GM19023 (cell line): ENCODE results near the gene PLCD3.

Experiments
- ATAC-seq: cut with Tn5 transposase; IDR thresholded peaks from one replicate; pipeline ENCODE4 v1.9.1; 2021; ENCODE audit warnings: mild to moderate bottlenecking, moderate library complexity; ENCODE audit not compliant: unreplicated experiment

PLCD3 gene

GRCh38 chr17:45086391-45086790 lies 45.9 kb downstream of the PLCD3 start:
- no peak for ATAC-seq

GRCh38 chr17:45081047-45081703 lies 51.1 kb downstream of the PLCD3 start:
- no peak for ATAC-seq

DNA sequence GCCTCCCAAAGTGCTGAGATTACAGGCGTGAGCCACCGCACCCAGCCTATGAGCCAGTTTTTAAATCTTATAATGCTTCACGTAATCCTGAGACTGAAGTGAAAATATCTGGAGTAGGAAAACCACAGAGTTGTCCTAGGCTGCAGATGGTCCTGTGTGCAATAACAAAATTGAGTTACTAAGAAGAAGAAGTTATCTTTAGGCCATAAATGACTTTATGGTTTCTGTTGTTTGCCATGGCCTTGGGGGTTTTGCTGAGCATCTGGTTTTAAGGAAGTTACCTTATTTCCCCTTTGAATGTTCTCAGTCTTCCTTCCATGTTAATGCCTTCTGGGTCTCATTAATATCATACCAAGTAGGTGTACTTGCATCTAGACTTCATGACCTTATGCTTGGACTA lies 54.7 kb downstream of the PLCD3 start:
- ATAC-seq: no peak

DNA sequence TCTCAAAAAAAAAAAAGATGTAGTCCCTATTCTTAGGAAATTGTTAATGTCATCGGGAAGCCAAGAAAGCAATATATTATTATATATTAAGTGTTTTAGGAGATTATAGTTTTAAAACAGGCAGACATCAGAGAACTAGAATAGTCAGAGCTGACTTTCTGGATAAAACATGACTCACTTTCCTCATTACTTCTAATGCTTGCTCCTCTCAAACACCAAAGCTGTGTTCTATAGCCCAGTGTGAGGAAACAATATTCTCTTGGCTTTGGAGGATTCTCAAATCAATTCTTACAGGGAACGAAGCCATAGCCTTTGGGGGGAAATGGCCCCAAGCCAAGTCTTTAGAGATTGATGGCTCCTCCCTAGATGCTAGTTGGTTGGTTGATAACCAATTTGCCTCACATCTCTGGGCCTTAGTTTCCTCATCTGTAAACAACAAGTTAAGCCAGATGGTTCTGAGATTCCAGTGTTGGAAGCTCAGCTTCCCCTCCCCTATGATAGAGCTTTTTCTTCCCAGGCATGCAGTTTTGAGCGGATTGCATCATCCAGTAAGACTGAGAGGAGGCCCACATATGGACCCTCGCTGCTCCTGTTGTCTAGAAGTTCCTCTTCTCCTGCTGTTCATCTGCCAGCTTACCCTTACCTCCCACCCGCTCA lies 58.8 kb downstream of the PLCD3 start:
- ATAC-seq: no peak

DNA sequence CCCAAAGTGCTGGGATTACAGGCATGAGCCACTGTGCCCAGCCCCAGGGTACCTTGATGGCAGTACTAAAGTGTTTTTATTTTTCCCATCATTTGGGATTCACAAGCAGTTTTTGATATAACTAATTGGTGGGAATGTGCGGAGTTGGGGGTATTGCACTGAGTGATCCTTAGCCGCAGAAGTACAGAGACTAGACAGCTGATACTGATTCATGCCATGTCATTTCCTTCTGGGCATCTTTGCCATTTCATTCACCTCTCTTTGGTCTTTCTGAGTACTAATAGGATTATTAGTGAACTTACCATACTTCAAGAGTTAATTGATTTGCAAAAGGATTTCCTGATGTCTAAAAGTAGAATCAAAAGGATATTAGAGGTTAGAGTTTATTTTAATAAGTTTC lies 61.5 kb downstream of the PLCD3 start:
- ATAC-seq: no peak

GRCh38 chr17:45070001-45070400 lies 62.3 kb downstream of the PLCD3 start:
- no peak for ATAC-seq

- no peak for ATAC-seq
Observed at GRCh38 chr17:45067637-45068036, 64.7 kb downstream of the PLCD3 start.

- no peak for ATAC-seq
Observed at GRCh38 chr17:45063198-45063597, 69.1 kb downstream of the PLCD3 start.

GRCh38 chr17:45061606-45062205 lies 70.6 kb downstream of the PLCD3 start:
- ATAC-seq: no peak

- ATAC-seq: peak; percentile 86
Observed at GRCh38 chr17:45060797-45061605, 71.3 kb downstream of the PLCD3 start, which contains the start of gene NMT1. TSS of gene NMT1 (plus strand) at chr17:45061317. CDS start at chr17:45061330, 13 bp downstream.

DNA sequence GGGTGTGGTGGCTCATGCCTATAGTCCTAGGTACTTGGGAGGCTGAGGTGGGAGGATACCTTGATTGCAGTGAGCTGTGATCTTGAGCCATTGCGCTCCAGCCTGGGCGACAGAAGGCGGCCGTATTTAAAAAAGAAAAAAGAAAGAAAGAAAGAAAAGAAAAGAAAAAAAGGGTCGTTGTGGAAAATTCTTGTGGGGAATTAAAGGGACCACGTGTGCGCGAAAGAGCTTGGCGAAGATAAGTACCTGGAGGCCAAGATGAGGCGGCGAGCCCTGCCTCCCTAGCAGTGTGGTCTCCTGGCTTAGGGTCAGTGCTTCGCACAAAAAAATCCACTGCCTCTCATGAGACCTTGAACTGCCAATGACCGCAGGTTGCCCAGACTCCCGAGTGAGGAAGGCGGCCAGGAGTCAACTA lies 71.9 kb downstream of the PLCD3 start:
- ATAC-seq: peak; percentile 1
